A673 (cell line): ENCODE measurements around the gene RFC2.

ENCODE experiments used
- EZH2 ChIP-seq: fragments of 200-600 bp; sonication (generic); IDR thresholded peaks from 2 replicates; pipeline ENCODE4 v1.6.1; 2017; ENCODE audit warnings: borderline replicate concordance, low read depth, mild to moderate bottlenecking, mixed read lengths, antibody characterized with exemption, low read length; ENCODE audit not compliant: poor library complexity, severe bottlenecking
- TF ChIP-seq, protein P1 (sequence below): fragments of 300-800, 200-600 bp; sonication (generic); conservative IDR thresholded peaks from 2 replicates; pipeline ENCODE4 v1.5.1; 2017; ENCODE audit warnings: low read depth, mild to moderate bottlenecking, antibody characterized with exemption, low read length, moderate library complexity, mixed read lengths

DNA sequence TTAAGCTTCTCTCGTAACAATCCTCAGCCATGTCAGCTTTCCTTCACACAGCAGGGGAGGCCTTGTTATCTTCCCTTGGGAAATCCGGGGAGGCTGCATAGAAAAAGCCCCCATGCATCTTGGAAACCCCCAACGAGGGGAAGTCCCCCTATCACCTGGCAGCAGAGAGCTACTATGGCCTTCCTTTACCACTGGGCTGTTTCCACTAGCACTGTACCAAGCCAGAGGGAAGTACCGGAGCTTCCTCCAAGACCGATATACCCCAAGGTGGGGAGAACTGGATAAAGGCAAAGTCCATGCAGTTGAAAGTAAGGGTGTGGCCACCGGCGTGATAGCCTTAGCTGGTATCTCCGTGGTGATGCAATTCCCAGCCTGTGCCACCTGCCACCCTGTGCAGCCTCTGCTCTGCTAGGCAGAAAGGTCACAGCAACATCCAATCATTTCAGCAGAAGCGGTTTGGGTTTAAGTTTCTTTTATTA, 30.6 kb upstream of the RFC2 start:
- no peak for TF ChIP-seq EZH2
- TF ChIP-seq, protein P1, sequence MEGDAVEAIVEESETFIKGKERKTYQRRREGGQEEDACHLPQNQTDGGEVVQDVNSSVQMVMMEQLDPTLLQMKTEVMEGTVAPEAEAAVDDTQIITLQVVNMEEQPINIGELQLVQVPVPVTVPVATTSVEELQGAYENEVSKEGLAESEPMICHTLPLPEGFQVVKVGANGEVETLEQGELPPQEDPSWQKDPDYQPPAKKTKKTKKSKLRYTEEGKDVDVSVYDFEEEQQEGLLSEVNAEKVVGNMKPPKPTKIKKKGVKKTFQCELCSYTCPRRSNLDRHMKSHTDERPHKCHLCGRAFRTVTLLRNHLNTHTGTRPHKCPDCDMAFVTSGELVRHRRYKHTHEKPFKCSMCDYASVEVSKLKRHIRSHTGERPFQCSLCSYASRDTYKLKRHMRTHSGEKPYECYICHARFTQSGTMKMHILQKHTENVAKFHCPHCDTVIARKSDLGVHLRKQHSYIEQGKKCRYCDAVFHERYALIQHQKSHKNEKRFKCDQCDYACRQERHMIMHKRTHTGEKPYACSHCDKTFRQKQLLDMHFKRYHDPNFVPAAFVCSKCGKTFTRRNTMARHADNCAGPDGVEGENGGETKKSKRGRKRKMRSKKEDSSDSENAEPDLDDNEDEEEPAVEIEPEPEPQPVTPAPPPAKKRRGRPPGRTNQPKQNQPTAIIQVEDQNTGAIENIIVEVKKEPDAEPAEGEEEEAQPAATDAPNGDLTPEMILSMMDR: no peak
